ENCODE results near the gene PTS.

Gene PTS

DNA sequence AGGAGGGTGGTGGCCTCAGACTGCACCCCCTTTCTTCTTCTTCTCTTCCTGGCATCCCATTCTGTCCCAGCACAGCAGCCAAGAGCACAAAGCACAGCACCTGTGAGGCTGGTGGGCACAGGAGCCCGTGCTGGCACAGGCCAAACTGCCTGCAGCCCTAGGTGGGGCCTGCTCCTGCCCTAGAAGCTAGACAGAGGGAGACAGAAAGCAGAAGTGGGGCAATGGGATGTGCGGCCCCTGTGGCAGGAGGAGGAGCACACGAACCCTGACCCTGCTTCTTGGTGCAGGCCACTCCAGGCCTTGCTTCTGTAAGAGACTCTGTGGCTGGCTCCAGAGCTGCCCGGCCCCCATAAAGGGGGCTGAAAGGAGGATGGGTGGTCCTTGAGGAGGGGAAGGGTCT, 3.9 kb upstream of the PTS start:
- DNase-seq, result no peak

DNA sequence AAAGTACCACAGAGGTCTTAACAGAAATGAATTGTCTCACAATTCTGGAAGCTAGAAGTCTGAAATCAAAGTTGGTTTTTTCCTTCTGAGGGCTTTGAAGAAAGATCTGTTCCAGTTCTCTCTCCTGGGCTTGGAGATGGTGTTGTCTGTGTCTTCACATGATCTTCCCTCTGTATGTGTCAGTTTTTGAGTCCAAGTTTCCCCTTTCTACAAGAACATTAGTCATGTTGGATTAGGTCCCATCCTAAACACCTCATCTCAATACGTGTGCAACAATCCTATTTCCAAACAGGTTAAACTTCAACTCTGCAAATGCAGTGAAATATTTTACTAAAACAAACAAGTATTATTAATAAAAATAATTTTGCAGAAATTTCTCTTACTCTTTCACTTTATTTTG, 3.1 kb upstream of the PTS start:
- DNase-seq, result no peak

DNA sequence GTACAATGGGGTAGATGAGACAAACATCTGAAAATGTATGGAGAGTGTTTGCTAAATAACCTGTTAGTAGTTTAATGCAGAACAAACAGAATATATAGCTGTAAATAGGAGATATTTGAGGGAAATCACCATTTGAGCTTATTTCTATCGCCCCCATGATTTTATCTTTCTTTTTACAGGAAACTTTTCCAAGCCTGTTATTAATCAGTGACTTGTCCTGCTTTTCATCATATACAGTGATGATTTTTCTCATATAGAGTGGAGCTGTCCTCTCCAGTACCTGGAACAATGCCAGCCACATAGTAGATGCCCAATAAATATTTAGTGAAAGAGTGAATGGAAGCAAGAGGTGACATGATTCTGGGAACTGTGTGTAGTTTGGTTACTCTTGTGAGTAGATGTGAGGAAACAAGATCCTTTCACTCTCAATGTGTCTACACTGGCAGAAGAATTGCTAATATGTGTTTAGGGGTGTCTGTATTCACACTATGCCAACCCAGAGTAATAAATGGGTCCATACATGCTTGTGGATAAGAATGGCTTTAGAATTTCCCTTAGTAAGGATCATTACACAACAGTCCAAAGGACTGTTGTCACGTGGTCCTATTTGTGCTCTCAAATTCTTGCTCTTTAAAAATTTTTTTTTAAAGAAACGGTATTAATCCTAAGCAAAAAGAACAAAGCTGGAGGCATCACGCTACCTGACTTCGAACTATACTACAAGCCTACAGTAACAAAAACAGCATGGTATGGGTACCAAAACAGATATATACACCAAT, 2.3 kb upstream of the PTS start:
- no peak for DNase-seq

DNA sequence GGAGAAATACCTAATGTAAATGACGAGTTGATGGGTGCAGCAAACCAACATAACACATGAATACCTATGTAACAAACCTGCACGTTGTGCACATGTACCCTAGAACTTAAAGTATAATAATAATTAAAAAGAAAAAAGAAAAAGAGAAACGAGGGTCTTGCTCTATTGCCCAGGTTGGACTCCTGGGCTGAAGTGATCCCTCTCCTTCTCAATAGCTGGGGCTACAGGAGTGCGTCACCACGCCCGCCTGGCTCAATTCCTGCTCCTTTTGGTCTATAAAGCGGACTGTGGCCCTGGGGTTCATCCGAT, 521 bp upstream of the PTS start:
- no peak for DNase-seq

DNA sequence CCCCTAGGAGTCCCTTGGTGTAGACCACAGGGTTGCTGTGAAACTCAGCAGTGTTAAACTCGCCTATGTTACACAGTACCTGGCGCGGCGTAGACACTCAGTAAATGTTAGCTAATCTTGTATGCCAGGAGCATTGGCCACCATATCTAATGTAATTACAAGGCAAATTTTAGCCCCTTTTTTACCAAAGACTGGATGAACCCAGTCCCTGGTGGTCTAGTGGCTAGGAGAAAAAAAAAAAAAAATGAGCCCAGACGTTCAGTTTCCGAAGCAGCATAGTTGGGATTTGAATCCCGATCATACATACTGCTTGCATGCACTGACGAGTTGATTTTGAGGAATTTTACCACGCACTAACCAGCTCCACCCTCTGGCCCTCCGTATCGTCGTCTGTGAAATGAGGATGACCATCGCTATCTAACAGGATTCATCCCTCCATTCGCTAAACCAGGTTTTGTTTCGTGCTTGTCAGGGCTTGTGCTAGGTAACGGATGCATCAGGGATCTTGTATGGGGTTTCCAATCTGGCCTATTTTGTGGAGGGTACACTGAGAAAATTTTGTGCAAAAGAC, 688 bp downstream of the PTS start:
- no peak for DNase-seq

DNA sequence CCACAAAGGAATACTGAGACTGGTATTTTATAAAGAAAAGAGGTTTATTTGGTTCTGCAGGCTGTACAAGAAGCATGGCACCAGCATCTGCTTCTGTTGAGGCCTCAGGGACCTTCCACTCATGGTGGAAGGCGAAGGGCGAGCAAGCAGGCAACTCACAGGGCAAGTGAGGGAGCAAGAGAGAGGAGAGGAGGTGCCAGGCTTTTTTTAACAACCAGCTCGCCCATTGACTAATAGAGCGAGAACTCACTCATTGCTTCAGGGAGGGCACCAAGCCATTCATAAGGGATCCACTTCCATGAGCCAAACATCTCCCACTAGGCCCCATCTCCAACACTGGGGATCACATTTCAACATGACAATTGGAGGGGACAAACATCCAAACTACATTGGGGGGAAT, 1.2 kb downstream of the PTS start:
- DNase-seq, result no peak

DNA sequence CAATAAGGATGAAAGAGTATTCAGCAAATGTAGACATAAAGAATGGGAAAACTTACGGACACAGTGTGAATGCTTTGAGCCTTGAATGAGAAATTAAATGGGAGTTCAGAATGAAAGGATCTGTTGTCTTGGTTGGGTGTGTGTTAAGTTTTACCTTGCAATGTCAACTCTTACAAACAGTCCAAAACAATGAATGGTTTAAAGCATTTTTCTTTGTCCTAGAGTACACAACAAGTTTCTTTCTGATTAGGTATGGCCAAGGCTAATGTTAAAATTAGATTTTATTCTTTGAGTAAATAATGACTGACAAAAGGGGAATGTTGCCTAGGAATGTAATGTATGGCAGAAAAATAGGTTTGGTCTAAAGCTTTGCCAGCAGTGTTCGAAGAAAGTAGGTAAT, 2.5 kb downstream of the PTS start:
- no peak for DNase-seq

DNA sequence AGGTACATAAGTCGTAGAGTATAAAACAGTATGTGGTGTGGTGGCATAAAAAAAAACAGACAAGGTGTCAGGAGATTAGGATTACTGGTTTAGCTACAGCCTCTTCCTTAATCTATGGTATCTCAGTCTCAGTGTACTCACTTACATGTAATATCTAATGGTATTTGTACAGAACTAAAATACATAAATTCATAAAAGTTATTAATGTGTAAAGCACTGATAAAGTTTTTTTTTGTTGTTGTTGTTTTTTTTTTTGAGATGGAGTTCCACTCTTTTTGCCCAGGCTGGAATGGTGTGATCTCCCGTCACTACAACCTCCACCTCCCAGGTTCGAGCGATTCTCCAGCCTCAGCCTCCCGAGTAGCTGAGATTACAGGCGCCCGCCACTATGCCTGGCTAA, 2.9 kb downstream of the PTS start:
- no peak for DNase-seq

DNA sequence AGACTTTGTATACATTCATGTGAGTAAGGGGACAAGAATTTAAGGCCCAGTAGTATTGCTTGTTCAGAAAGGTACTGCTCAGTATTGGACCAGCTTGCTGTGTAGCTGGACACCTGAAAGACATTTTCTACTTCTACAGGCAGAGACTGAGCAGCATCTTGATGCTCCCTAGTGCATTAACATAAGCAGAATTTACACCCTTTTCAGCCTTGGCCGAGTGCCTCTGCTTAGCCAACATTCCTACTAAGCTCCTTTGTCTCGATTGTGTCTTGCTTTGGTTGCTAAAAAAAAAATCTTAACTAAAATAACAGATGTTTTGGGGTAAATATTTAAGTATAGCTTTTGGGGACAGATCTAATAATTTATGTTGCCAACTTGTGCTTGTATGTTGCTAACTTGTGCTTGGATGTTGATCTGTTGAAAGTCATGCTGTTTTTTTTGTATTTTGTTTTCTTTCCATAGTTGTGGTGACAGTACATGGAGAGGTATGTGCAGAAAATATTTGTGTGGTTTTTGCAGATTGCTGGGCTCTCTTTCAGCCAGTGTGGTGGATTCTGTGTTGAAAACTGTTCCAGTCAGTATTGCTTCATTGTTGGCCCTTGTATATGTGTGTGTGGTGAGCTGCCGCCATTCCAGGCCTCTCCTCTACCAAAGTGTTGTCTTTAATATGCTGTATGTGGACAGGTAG, 3.7 kb downstream of the PTS start:
- DNase-seq, result no peak

DNA sequence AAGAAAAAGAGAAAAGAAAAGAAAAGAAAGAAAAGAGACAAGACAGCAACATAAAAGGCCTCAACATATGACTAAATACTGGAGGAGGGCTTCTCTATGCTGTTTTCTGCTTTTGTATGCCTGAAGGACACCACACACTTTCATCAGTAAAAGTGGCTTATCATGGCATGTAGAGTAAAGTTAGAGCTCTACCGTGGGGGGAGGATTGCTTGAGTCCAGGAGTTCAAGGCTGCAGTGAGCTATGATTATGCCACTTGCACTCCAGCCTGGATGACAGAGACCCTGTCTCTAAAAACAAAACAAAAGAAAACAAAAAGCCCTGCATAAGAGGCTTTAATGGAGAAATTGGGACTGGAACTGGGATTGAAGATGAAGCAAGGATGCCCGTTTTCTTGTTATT, 5.7 kb downstream of the PTS start:
- DNase-seq, result no peak

DNA sequence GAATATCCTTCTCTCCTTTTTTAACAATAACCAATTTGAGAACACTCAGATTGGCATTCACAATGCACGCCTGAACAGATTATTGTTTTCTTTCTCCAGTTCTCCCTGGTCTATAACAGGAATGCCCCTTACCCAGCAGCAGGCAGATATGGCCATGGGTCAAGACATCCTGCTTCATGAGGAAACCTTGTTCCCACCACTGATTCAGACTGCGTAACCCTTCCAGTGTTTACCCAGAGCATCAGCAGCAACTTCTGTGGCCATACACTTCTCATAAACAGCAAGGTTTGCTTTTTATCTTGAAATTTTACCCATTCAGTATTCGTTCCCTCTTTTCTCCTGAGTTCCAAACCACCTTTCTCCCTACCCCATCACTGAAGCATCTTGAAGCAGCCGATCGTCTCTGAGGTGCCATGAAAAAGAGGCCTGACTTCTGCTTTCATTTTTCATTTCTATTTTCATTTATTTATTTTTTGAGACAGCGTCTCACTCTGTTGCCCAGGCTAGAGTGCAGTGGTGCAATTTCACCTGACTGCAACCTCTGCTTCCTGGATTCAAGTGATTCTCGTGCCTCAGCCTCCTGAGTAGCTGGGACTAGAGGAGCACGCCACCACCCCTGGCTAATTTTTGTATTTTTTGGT, 9.6 kb downstream of the PTS start:
- DNase-seq, result no peak

DNA sequence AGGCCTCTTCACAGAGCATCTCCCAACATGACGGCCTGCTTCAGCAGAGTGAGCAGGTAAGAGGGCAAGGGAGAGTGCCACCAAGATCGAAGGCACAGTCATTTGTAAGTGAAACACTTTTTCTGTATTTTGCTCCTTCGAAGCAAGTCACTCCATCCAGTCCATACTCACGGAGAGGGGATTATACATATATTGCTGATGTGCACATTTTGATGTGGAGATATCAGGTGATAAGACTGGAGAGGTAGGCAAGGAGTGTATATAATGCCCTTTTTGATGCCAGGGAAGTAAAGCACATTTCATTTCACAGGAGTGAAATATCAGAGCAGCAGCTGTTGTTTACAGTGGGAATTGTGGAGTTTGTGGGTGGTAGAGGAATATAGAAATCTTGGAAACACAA, 11.2 kb downstream of the PTS start:
- no peak for DNase-seq

DNA sequence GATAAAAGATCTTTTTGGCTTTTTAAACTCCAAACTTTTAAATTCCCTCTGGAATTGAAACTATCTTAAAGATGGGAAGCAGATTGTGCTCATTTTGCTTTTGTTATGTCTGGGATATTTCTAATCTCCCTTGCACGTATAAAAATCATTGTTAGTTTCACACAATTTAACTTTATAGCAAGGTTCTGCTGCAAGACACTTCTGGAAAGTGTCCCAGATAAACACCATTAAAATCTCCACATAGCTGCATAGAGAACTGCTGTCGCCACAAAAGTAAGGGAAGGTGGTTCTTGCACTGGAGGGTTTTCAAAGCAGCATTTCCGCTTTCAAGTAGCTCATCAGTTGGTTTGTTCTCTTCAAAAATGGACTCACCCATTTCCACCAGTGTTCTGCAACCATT, 11.8 kb downstream of the PTS start:
- DNase-seq, result no peak

DNA sequence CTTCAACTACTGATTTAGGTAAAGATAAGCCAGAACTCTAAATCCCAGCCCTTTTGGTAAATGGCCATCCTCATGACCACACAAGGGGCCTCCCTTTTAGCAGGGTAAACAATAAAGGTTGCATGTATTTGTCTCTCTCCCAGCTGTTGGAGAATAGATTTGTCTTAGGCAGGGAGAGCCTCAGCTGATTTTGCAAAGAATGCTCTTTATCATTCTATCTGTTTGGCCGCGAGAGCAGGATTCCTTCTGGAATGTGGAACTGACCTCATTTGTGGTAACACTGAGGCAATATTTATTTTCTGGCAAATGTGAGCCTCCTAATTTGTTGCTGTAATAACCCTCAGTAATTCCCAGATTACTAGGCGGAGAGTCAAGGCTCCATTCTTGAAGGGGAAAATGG, 15.3 kb downstream of the PTS start:
- no peak for DNase-seq

DNA sequence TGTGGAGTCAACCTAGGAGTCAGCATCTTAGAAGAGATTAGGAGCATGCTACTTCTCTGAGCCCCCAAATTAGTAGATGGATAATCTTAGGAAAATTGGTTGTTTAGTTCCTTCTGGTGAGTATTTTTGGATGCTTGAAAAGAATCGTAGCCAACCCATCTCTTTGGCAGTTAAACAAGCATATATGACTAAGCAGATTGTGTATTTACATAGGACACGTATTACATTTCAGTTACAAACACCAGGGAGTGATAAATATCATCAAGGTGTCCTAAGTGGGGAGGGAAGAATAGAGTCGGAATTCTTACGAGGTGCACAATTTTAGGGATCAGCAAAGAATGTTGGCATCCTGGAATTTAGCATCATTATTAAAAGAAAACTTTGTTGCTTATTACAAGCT, 21.0 kb downstream of the PTS start:
- no peak for DNase-seq

DNA sequence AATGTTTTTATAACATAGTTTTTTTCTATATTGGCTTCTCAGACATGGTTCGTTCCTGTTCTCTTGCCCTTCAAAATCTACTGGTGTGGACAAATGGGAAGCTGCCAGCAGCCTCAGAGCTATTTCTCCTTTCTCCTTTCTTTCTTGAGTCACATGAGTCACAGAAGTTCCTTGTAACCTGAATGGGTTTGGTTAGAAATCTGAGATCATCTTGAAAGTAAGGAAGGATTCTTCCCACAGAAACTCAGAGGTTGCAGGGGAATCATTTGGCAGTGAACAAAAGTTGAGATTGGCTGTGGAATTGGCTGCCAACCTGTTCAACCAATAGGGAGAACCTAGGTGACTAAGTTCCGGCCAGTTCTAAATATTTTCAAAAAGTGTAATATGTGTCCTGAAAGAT, 22.0 kb downstream of the PTS start:
- DNase-seq, result no peak

DNA sequence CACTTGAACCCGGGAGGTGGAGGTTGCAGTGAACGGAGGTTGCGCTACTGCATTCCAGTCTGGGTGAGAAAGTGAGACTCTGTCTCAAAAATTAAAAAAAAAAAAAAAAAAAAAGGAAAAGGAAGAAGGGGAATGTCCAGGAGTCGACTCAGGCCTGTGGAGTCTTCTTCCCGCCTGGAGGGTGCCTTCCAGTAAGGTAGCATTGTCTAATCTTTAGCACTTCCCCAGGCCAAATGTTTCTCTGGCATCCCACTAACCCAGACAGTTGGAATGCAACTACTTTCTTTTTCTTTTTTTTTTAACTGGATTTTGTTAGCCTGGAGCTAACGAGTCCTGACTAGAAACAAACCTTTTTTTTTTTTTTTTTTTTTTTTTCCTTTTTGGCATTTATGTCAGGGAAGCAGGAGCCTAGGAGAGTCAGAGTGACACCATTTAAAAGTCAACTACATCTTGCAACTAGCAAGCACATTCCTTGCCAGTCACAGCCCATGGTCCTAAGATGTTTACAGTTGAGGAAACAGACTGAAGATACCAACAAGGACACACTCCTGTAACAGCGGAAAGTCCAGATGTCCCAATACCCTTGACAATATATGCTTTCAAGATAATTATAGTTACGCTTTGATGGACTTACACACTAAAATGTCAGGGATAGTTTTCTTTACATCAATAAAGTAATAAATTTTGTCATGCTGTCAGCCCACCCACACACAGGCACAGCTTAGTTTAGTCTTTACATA, 23.8 kb downstream of the PTS start:
- DNase-seq, result no peak

DNA sequence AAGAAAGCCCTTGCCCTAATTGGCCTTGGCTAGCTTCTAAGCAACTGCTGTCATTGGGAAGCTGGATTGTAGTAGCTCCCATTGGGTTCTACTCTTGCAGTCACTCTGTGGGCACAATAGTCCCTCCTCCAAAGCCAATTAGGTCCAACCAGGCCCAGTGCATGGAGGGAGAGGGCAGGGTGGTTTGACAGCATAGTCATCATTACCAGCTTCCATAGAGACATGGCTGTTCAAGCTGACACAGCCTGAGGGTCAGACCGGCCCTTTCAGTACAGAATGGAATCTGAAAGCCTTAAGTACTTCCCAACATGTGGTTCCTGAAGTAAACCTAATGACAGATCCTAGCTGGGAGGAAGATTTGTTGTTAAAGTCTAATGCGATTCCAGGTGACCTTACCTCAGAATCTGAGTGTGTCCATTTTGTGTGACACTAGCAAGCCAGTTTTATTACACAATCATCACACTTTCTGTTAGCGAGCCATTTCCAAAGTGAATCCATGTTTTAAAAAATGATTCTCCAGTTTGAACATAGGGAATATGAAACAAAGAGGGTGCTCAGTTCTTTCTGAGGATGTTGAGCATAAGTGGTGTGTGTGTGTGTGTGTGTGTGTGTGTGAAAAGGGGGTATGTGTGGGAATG, 27.5 kb downstream of the PTS start:
- no peak for DNase-seq

DNA sequence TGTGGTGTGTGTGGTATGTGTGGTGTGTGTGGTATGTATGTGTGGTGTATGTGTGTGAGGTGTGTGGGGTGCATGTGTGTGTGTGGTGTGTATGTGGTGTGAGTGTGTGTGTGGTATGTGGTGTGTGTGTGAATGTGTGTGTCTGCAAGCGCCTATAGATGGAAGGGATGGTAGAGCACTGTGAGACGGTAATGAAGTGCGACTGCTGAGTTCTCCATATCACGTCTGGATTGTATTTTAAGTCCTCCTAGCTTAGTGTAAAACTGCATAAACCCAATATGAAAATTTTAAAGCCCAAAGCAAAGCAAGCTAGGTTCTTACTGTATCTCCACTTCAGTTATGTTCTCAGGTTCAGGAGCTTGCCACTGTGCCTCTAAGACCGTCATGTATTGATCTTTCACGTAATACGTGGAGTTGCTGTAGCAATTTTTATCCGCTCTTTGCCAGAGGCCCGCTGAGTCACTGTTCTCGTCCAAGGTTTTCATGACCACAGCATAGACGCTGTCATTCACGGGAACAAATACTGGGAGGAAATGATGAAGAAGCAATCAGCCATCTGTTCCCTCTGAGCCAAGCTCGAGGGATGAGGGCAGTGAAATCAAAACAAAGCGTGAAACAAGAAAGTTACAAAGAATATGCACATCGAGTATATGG, 29.0 kb downstream of the PTS start:
- no peak for DNase-seq

DNA sequence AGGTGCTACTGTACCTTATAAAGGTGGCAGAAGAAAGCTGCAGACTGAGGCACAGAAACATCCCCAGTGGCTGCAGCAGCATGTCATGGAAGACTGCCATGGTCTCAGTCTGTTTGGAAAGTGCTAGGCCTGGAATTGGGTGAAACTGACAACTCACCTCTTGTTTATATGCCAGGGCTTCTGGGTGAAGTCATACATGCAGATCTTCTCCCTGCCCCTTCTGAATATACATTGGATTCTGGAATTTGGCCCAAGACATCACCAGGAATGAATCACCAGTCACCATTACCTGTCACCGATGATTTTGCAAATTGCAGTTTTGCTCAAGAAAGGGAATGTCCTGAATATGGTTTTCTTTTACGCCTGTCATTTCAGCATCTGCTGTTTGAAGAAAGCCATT, 34.3 kb downstream of the PTS start, which contains the start of gene PLET1:
PLET1 (minus strand) TSS at position 371 of the 400 bp plus-strand sequence; CDS start at position 100, 271 bp downstream.
- DNase-seq, result no peak

DNA sequence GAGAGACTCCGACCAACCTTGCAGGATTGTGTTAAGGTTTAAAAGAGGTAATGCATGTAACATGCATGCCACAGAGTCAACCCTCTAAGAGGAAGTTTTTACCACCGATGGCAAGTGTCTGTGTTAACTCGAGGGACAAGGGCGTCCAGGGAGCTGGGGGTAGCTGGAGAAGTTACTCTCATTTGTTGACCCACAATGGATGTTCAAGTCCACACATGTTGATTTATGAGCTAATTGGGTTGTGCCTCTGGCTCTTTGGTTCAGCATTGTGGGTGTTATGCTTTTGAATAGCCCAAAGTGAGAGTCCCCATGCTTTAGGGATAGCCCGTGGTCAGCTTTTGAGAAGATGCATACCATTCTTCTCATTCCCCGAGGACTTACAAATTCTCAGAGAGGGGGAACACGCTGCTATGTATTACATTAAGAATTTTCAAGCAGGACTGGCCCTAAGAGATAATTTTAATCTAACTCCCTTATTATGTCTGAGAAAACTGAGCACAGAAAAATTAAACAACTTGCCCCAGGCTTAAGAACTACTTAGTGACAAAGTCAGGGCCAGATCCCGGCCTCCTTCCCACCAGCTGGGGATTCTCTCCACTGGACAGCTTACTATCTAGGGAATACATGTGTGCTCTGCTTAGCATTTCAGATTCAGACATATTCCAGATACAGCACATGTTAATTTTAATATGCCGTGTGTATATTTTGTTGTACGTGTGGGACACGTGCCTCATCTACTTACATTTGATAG, 39.6 kb downstream of the PTS start:
- DNase-seq, result no peak

All from T-helper 1 cell (primary cell).